Renal cortical epithelial cell (primary cell): Measurements from ENCODE around the gene TGFB2. TPM values are rescaled to one million over a fixed set of nuclear protein-coding genes. Genes with fewer than 3 reads are reported as not detected.

ENCODE experiments used
- DNase-seq: peaks from one replicate; pipeline ENCODE4 v3.0.0-alpha.2; 2011; ENCODE audit warnings: low read depth
- total RNA-seq: library from RNA; depleted of rRNA; stranded (reverse); fragments of >200 nt; gene quantifications from 2 replicates; pipeline ENCODE4 v1.2.3, GENCODE V29; 2014

Gene TGFB2
- total RNA-seq, 1 donor from 2014 or later, result 69.3 TPM

DNA sequence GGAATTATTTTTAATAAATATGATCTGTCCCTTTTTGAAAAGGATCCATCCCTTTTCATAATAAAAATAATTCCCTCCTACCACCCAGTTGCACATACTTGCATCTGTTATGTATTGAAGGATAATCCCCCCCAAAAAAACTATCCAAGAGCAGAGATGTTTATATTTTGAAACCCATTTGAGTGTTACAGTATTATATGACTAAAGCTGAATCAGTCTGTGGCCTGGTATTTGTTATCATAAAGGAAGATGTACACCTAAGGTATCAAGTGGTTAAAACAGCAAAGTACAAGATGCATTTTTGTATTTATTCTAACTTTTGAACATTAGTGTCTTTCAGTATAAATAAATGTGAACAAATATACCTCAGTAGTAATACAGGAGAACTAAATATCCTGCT lies 12.7 kb upstream of the TGFB2 start:
- DNase-seq, result no peak

DNA sequence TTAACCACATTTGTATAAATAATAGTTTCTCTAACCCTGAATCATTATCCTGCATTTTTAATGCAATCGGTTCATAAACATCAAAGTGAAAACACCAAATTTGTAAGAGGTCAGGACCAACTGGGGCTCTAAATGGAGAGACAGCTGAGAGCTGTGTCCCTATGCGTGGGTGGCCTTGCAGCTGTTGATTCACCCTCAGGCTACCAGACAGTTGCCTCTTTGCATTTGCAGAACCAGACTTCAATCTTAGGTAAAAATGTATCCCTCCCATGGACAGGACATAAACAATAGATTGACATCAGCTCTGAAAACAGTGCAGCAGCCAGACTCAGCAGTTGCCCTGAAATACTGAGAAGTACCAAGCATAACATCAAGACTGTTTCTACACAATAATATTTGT lies 8.8 kb upstream of the TGFB2 start:
- DNase-seq, result no peak

DNA sequence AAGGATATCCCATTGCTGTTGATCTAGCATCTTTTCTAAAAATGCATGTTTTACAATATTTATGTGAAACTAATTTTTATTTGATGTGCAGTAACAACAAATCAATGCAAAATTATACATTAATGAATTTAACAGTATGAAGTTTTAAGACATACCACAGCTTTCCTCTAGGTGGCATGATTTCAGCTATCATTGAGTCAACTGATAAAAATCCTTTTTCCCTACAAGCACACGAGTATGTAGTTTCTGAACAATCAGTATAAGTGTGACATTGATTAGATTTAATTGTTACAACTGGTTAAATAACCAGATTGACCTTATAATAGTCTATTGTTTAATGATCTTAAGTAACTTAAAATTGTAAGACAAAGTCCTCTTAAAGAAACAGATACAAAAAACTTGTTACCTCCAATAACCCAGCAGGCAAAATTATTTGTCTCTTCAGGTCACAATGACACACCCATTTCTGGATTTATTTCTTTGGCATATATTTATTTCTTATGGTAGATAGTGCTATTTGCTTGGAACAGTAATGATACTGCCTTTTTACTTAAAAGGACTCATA lies 5.8 kb upstream of the TGFB2 start:
- DNase-seq, result peak; percentile 59

DNA sequence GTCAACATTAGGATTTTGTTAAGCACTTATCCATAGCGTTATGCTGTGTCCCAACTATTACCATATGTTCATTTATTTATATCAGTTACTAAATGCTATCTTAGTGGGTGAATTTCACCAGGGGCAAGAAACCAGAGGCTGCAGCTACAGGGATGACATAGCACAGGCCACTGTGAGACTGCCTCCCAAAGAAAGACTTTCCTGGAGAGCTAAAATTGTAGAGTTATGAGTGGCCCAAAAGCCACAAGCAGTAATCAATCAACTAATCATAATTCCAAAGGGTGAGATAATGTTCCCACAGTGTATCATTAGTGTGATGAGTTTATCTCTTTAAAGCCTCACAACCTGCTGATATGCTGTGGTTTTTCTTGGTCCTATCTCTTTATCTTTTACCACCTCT lies 3.8 kb upstream of the TGFB2 start:
- DNase-seq, result no peak

- DNase-seq, result peak; percentile 21
These were observed 3.0 kb upstream of the TGFB2 start for GRCh38 chr1:218342091-218342490.

DNA sequence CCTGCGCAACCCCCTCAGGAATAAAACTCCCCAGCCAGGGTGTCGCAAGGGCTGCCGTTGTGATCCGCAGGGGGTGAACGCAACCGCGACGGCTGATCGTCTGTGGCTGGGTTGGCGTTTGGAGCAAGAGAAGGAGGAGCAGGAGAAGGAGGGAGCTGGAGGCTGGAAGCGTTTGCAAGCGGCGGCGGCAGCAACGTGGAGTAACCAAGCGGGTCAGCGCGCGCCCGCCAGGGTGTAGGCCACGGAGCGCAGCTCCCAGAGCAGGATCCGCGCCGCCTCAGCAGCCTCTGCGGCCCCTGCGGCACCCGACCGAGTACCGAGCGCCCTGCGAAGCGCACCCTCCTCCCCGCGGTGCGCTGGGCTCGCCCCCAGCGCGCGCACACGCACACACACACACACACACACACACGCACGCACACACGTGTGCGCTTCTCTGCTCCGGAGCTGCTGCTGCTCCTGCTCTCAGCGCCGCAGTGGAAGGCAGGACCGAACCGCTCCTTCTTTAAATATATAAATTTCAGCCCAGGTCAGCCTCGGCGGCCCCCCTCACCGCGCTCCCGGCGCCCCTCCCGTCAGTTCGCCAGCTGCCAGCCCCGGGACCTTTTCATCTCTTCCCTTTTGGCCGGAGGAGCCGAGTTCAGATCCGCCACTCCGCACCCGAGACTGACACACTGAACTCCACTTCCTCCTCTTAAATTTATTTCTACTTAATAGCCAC lies 696 bp downstream of the TGFB2 start:
- DNase-seq, result peak; percentile 44

DNA sequence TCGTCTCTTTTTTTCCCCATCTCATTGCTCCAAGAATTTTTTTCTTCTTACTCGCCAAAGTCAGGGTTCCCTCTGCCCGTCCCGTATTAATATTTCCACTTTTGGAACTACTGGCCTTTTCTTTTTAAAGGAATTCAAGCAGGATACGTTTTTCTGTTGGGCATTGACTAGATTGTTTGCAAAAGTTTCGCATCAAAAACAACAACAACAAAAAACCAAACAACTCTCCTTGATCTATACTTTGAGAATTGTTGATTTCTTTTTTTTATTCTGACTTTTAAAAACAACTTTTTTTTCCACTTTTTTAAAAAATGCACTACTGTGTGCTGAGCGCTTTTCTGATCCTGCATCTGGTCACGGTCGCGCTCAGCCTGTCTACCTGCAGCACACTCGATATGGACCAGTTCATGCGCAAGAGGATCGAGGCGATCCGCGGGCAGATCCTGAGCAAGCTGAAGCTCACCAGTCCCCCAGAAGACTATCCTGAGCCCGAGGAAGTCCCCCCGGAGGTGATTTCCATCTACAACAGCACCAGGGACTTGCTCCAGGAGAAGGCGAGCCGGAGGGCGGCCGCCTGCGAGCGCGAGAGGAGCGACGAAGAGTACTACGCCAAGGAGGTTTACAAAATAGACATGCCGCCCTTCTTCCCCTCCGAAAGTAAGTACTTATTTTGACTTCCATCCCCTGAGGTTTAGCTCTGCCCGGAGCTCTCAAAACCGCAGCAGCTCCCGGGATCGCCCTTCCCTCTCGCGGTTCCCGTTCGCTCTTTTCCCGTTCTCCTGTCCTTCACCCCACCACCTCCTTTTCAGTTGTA lies 1.5 kb downstream of the TGFB2 start:
- peak; percentile 23 for DNase-seq

DNA sequence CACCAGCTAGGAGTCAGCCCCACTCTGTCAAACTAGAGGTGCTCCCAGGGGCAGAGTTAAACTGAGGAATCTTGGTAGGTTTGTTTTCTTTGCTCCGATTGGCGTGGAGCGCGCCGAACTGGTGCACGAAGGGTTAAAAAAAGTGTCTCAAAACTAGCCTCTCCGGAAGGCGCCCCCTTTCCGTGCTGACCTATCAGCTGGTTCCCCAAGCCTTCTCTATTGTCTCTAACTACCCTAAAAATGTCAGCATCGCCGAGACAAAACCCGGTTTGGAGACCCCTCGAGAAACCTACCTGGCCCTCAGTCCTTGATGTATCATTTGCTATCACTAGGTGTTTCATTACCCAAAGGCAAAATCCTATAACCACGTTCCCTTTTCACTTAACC lies 2.2 kb downstream of the TGFB2 start:
- peak; percentile 16 for DNase-seq

GRCh38 chr1:218347723-218348627 lies 2.8 kb downstream of the TGFB2 start:
- DNase-seq, result peak; percentile 51

- DNase-seq, result peak; percentile 21
These were observed 3.5 kb downstream of the TGFB2 start for GRCh38 chr1:218348628-218349071.

GRCh38 chr1:218349348-218350034 lies 4.4 kb downstream of the TGFB2 start:
- DNase-seq, result no peak

GRCh38 chr1:218350035-218350525 lies 4.9 kb downstream of the TGFB2 start:
- DNase-seq, result no peak

DNA sequence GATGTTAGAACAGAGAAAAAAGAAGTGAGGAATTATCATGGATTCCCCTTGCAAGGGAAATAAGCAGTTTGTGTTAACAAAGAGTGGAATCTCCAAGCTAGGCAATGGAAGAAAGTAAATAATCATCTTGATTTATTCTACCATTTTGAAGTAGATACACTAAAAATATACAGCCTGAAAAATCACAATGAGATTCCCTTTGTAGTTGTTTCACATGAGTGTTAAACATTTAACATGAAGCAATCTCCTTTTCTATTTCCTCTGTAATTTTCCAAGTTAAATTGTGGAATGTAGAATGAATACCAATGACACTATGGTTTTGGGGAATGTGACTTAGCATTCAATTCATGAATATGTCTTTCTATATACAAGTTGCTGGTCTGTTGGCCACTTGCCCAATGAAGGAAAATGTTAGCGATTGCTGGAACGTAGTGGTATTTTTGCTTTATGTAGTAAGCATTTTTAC lies 5.7 kb downstream of the TGFB2 start:
- DNase-seq, result peak; percentile 71

- no peak for DNase-seq
These were observed 6.4 kb downstream of the TGFB2 start for GRCh38 chr1:218351391-218352074.

GRCh38 chr1:218352075-218352438 lies 6.9 kb downstream of the TGFB2 start:
- DNase-seq, result no peak

DNA sequence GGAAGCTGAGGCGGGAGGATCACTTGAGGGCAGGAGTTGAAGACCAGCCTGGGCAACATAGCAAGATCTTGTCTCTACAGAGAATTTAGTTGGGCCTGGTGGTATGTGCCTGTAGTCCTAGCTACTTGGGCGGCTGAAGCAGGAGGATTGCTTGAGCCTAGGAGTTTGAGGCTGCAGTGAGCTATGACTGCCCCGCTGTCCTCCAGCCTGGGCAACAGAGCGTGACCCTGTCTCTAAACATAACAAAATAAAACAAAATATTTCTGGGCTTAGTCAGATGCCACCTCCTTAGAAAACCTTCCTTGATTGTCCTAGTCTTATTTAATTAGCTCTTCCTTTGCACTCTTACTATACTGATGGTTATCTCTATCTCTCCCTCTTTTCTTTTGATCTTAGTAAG lies 8.5 kb downstream of the TGFB2 start:
- DNase-seq, result peak; percentile 75

GRCh38 chr1:218355278-218355677 lies 10.1 kb downstream of the TGFB2 start:
- no peak for DNase-seq

- DNase-seq, result no peak
These were observed 12.2 kb downstream of the TGFB2 start for GRCh38 chr1:218357211-218357892.

DNA sequence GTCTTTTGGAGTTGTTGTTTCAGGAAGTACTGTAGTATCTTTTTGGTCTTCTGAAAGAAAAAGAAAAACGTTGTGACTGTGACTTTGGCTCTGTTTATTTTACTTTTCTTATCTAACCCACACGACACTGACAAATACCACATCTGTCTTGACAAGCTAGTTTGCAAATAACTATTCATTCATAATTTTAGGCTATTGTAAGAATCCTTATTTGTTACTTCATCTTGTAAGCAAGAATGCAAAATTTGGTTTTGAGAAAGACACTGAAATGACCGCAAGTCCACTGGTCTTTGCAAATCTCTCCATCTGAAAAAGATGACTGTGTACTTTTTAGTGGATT lies 12.7 kb downstream of the TGFB2 start:
- no peak for DNase-seq
